Activated T-helper 9 cell treated with anti-CD3 and anti-CD28 coated beads, Interleukin-2, amount 50 U/mL, for 16 hours (primary cell): ENCODE measurements around the gene SLC12A8.

ENCODE experiments used
- DNase-seq: peaks from one replicate; pipeline ENCODE4 v3.0.0-alpha.2; 2020; ENCODE audit warnings: low read depth

Gene SLC12A8, protein sequence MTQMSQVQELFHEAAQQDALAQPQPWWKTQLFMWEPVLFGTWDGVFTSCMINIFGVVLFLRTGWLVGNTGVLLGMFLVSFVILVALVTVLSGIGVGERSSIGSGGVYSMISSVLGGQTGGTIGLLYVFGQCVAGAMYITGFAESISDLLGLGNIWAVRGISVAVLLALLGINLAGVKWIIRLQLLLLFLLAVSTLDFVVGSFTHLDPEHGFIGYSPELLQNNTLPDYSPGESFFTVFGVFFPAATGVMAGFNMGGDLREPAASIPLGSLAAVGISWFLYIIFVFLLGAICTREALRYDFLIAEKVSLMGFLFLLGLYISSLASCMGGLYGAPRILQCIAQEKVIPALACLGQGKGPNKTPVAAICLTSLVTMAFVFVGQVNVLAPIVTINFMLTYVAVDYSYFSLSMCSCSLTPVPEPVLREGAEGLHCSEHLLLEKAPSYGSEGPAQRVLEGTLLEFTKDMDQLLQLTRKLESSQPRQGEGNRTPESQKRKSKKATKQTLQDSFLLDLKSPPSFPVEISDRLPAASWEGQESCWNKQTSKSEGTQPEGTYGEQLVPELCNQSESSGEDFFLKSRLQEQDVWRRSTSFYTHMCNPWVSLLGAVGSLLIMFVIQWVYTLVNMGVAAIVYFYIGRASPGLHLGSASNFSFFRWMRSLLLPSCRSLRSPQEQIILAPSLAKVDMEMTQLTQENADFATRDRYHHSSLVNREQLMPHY

DNA sequence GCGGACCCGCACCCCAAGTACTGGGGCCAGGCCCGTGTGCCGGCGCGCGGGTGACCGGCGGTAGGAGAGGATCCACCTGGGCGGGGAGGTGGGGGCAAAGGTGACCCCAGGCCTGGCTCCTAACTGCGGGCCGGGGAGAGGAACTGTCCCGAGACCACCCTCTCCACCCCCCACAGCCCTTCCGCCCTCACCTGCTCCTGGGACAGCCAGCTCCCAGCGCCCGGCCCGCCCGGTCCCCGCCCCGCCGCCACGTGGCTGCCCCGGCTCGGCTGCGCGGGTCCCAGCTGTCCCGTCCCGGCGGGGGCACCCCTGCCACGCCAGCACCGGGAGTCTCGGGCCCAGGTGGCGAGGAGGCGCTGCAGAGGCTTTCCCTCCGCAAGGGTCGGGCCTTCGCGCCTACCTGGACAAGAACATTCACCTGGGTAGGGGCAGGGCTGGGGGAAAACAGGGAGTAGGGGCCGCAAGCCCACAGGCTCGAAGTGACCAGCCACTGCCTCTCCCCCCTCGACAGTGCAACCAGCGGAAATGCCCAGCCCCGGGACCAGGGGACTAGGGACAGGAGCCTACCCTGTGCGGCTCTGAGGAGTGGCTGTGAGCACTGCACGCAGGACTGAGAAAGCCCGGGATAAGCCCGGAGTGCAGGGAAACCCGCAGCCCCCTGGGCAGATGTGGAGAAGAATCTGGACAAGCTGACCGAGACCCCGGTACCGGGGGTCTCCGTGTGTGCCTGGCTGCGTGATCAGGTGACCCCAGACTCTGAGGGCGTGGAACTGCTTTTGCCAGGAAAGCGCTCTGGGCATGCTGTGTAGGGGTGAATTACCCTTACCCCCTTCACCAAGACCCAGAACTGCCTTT is at the start of gene SLC12A8:
SLC12A8 (minus strand) TSS at position 240 of the 855 bp plus-strand sequence. CDS start 1,399 bp downstream, outside the sequence.
- no peak for DNase-seq

DNA sequence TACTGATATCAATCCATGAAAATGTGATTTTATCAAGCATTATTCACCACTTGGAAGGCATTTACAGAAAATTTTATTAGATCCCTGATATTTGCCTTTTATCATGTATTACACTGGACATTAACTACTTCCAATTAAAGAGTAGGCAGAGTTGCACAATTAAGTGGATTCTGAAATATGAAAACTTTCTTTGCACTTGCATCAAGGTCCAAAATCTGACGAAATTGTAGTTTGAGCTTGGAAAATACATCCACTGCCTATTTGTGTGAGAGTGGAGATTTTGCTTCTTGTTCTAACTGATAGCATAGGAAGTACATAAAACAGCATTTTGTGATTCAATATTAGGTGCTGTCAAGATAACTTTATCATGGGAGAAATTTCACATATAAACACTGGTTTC is 49.6 kb upstream of the SLC12A8 start:
- no peak for DNase-seq

DNA sequence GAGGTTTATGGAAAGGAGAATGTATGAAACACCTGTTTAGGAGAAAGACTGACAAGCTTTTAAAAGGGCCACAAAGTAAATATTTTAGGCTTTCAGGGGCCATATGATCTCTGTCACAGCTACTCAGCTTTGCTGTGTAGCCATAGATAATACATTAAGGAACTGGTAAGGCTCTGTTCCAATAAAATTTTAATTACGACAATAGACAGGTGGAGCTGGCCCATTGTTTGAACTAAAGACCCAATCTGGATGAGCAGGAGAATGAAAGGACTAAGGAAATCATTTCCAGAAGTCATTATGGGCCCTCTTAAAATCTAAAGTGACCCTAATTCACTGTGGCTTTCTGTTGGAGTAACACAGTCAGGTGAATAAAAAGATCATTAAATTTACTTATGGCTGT is 48.5 kb upstream of the SLC12A8 start:
- no peak for DNase-seq

DNA sequence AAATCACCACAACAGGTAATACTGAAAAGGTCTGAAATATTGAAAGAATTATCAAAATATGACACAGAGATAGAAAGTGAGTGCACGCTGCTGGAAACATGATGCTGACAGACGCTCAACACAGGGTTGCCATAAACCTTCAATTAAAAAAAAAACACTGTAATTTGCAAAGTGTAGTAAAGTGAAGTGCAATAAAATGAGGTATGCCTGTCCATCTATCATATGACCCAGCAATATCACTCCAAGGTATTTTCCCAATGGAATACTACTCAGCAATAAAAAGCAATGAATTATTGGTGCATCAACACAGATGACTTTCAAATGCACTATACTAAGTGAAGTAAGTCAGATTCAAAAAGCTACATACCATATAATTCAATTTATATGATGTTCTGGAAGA is 47.6 kb upstream of the SLC12A8 start:
- no peak for DNase-seq

DNA sequence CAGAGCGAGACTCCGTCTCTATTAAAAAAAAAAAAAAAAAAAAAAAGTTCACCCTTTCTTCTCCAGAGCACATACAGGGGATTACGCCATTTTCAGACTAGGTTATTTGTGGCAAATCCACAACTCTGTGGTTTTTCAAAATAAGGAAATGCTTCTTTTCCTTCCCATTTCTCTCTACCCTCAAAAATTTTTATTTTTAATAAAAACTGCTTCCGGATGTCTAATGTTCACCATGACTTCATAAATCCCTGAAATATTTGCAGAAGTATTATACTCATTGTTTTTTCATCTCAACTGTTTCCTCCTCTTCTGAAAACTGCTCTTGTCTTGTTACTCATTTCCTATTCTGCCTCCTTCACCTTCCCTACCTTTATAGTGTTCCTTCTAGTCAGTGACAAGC is 45.0 kb upstream of the SLC12A8 start:
- no peak for DNase-seq

DNA sequence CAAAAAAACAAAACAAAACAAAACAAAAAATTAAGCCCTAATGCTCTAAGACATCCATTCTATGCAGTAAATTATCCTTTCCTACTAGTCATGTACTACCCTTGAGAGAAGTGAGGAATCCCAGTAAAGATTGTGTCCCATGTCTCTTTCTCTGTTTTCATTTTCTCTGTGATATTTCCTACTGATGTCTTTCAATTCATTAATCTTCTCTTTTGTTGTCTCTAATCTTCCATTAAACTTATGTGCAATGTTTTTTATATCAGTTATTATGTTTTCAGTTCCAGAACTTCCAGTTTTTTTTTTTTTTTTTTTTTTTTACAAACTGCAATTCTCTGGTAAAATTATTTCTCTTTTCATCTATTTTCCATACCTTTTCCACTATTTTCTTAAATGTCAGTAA is 44.1 kb upstream of the SLC12A8 start:
- DNase-seq: no peak

DNA sequence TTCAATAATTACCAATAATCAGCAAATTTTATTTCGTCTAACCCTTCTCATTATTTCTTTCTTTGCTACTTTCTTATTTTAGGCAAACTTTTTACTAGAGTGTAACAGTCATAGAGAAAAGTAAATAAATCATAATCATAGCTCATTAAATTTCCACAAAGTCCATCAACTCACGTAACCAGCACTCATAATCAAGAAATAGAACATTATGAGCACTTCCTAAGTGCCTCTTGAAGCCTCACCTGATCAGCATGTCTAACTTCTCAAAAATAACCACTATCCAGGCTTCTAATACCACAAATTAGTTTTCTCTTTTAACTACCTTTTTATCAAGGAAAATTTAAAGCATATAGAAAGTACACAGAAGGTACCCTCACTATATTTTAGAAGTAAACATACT is 38.4 kb upstream of the SLC12A8 start:
- DNase-seq: no peak

DNA sequence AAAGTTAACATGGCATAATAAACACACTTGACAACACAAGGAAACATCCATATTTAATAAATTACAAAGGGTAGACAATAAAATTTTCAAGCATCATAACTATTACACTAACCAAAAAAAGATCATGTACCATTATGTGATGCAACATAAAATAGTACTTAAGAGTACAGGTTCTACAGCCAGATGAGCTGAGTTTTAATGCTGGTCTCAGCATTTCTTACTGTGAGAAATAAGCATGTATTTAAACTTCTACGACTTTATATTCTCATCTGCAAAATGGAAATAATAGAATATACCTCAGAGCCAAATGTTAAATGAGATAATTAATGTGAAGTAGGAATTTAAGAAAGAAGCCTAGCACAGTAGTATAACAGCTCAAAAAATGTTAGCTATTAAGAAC is 33.7 kb upstream of the SLC12A8 start:
- DNase-seq: no peak

DNA sequence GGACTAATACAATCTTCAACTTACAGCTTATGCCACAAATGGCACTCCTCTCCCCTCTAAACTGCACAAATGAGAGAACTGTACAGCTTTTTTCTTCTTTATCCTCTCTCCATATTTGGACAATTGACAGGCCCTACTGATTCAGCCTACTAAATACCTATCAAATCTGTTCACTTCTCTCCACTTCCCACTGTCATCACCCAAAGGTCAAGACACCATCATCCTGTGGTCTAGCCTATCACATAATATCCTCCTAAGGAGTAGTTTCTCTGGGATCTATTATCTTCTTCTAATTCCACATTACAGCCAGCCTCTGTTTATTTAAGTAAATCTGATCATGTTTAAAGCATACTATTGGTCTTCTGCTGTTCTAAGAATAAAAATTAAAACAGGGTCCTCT is 33.0 kb upstream of the SLC12A8 start:
- DNase-seq: no peak

DNA sequence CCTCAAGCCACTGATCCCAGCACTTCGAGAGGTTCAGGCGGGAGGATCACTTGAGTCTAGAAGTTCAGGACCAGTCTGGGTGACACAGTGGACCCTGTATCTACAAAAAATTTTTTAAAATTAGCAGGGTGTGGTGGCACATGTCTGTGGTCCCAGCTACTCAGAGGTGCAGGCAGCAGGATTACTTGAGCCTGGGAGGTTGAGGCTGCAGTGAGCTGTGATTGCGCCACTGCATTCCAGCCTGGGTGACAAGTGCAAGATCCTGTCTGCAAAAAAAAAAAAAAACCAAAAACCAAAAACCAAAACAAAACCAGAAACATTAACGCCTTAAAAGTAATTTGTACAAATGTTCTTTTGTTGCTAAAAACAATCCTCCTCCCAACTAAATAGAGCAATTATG is 27.9 kb upstream of the SLC12A8 start:
- no peak for DNase-seq

DNA sequence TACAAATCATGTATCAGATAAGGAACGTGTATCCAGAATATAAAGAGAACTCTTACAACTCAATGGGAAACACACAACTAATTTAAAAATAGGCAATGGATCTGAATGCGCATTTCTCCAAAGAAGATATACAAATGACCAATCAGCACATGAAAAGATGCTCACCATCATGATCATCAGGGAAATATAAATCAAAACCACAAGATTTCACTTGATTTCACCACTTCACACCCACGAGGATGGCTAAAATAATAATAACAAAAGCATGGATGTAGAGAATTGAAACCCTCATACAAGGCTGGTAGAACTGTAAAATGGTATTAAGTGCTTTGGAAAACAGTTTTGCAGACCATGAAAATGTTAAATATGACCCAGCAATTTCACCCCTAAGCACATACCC is 26.7 kb upstream of the SLC12A8 start:
- no peak for DNase-seq

DNA sequence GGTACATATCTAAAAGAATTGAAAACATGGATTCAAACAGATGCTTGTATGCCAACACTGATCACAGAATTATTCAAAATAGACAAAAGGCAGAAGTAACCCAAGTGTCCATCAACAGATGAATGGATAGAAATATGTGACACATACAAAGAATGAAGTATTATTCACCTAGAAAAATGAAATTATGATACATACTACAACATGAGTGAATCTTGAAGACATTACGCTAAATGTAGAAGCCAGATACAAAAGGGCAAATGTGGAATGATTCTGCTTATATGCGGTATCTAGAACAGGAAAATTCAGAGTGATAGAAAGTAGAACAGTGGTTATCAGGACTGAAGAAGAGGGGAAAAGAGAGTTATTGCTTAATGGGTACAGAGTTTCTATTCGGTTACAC is 26.2 kb upstream of the SLC12A8 start:
- DNase-seq: no peak

DNA sequence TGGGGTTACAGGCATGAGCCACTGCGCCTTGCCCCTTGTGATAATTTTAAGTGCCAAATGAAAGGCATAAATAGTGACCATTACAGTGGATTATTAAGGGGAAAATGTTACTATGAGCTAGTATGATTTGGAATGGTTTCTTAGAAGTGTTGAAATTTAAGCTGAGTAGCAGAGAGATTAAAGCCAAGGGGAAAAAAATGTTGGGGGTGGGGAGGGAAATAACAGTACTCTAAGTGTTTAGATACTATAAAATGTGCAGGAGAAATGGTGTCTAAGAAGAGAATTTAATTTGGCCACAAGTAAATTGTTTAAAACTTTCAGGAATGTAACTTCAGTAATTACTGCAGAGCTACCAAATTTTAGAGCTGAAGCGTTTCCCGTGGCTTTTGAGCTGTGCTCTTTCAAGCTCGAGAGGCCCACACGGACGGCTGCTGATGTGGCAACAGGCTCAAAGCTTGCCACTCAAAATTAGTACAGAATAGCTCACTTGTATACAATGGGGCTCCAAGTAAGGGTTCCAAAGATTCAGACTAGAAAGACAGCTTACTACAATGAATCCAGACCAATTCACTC is 23.9 kb upstream of the SLC12A8 start:
- DNase-seq: no peak

DNA sequence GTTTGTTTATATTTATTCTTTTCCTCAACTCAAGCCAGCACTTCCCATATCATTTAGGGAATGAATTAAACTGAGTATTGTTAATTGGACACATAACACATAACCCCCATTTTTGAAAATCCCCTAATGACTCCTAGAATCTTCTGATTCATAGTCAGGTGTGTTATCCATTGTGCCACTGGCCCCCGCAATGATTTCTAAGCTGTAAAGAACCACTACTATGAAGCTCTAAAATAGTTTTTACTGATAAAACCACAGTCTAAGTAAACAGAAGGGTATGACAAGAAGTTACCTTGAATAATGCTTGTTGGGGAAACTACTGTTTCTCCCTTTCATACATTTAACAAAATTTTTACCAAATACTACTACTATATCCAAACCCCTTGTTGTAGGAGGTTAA is 22.3 kb upstream of the SLC12A8 start:
- DNase-seq: no peak

DNA sequence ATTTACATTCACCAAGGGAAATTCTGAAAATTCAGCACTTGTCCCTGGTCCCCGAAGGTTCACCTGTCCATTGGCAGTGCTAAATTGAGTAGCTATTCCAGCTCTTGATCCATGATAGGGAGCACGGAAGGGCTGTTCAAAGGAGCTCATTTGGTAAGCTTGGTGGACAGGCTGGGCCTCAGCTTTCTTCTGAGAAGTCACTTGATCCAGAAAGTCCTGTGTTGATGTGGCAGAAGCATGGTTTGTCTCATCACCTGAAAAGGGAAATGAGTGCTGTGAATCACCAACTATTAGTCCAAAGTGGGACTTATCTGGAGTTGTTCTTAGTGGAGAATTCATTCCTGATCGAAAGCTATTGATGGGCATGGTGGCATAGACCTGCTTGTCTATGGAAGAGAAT is 19.9 kb upstream of the SLC12A8 start:
- DNase-seq: no peak

DNA sequence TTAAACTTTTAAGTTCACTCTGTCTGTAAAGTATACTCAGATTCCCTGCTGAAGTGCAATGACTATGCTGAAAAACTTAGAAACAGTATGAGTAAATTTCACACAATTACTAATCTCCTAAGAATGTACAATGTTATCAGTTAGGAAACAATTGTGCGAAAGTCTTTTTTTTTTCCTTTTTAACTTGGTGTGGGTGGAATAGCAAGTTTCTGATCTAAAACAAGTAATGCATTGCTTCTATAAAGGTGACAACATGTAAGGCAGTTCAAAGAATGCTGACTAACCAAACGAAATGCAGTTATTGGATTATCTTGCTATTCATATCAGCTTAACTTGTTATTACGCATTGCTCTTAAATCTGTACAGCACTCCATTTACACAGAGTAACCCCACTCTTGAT is 19.3 kb upstream of the SLC12A8 start:
- no peak for DNase-seq

DNA sequence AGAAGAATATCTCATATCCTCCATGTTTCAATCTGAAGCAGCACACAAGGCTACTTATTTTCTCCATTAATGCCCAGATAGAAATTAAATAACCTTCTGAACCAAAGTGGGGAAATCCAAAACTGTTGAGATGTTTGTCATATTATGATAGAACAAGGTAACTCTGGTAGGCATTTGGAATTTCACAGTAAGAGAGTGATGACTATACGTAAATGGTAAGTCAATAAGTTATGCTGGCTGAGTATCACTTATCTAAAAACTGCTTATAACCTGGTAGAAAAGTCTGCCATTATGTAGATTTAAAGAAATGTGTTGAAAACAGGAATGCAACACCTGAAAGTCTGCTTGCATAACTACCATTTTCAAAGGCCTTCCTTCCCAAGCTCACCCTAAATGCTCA is 17.2 kb upstream of the SLC12A8 start:
- no peak for DNase-seq

DNA sequence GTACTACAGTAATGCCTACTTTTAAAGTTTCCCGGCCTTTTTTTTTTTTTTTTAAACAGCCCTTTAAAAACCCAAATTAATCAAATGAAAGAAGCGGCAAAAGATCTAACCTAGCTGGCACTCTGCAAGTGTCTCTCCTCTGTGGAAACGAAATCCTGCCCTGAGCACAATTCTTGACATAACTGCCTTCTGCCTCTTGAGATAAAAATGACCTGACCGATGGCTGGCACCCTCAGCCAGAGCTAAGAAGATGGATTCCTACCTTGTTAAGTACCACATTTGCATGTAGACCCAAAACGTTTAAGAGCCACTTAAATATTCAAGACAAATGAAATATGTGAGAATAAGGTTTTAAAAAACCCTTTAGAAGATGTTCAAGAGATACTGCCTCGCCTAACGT is 16.6 kb upstream of the SLC12A8 start:
- DNase-seq: no peak

DNA sequence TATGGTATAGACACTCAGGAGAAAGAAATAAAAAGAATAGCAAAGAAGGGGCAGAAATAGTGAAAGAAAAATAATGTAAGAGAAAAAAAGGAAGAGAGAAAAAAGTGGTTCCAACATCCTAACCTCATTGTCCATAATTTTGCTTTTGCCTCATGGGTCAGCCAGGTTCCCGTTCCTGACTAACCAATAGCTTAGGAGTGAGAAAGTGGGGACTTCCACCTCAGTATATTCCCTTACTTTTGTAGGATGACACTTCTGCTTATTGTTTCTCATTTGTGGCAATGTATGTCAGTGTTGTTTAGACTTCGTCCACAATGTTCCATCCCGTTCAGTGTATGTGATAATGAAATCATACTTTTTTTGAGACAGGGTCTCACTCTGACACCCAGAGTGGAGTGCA is 9.3 kb upstream of the SLC12A8 start:
- DNase-seq: no peak

DNA sequence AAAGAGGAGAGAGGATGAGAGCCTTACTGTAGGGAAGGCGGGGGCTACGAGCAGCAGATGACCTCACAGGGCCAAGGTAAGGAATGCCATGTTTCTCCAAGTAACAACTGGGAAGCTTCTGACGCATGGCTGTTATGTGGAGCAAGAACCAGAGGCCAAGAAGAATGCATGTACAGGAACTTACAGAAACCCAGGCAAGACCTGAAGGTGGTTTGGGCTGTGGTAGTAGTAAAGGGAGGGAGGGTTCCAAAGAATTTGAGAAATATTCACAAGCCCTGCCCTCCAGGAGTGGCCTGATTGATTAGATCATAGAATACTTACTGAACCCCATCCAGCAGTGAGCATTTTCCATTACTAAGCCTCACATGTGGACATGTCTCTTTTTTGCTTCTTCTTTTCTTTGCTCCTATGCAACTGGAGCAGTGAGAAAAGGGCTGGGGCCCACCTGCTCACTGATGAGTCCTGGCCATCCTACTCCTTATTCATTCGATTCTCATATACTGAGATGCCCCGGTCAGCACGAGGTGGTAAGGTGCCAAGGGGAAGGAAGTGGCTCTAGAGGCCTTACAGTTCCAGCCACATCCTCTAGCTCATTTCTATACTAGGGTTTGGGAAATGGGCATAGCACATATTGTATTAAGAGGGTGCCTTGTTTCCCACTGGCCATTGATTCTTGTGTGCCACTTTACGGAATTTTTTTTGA is 8.3 kb upstream of the SLC12A8 start:
- DNase-seq: no peak

DNA sequence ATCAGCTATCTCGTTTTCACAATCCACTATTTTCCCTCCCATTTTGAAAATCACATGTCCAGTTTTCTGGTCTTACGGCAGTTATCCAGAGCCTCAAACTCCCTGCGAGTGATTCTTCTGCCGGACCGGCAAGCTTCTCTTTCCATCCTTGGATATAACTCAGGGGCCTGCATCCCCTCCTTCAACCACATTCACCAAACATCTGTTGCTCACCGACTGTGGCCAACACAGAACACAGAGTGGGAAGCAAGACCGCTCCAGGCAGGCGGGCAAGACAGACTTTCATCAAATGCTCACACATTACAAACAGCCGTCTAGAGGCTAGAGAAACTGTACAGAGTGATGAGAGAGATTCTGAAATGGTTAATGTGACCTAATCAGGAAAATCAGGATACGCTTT is 7.6 kb upstream of the SLC12A8 start:
- no peak for DNase-seq

DNA sequence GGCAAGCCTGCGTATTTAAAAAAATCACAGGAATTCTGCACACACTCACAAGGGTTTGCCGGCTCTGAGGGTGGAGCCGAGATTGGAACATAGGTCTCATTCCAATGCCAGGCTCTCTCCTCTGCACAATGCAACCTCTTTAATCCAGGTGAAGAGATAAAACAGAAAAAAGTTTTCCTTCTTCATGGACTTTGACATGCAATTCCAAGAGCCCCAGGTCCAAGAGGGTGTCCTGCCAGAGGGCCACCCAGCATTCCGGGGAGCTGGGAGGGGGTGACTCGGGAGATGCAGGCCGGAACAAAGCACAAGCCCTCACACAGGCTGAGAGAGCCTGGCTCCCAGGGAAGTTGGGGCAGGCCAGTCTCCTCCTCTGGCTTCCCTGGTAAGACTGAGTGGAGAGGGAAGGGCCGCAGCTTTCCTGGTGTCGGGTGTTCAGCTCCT is 6.7 kb upstream of the SLC12A8 start:
- DNase-seq: no peak
